ENCODE results near the gene LZTFL1. TPM values are rescaled to one million over a fixed set of nuclear protein-coding genes. Genes with fewer than 3 reads are reported as not detected.

The LZTFL1 gene
- total RNA-seq, 1 experiment from 2014 or later, result 9.1 TPM

- no peak overlapping the region for H3K27ac Mint-ChIP-seq
- TF ChIP-seq JAZF1 (CRISPR knock-in tag; IDR thresholded peaks at IDR 0.05) (no peak), GRHL2 (CRISPR knock-in tag; IDR thresholded peaks at IDR 0.05; ENCODE audit: insufficient replicate concordance, severe bottlenecking) (no peak), SMAD3 (CRISPR knock-in tag; IDR thresholded peaks at IDR 0.05; ENCODE audit: borderline replicate concordance) (no peak), NFE2L1 (CRISPR knock-in tag; IDR thresholded peaks at IDR 0.05) (no peak), ATF2 (CRISPR knock-in tag; IDR thresholded peaks at IDR 0.05; ENCODE audit: borderline replicate concordance, low read depth) (no peak), OVOL2 (CRISPR knock-in tag; IDR thresholded peaks at IDR 0.05; ENCODE audit: borderline replicate concordance) (no peak), HMGA2 (CRISPR knock-in tag; IDR thresholded peaks at IDR 0.05) (no peak), GTF2I (CRISPR knock-in tag; conservative IDR thresholded peaks at IDR 0.05) (no peak), SP1 (CRISPR knock-in tag; conservative IDR thresholded peaks at IDR 0.05) (no peak), MXD4 (CRISPR knock-in tag; IDR thresholded peaks at IDR 0.05; ENCODE audit: borderline replicate concordance) (no peak), ZNF232 (CRISPR knock-in tag; IDR thresholded peaks at IDR 0.05) (no peak), NR2C2 (CRISPR knock-in tag; IDR thresholded peaks at IDR 0.05) (no peak), E2F5 (CRISPR knock-in tag; IDR thresholded peaks at IDR 0.05) (no peak), ESRRA (CRISPR knock-in tag; IDR thresholded peaks at IDR 0.05; ENCODE audit: borderline replicate concordance) (no peak), SMAD4 (CRISPR knock-in tag; IDR thresholded peaks at IDR 0.05) (no peak), KAT7 (CRISPR knock-in tag; IDR thresholded peaks at IDR 0.05; ENCODE audit: borderline replicate concordance) (no peak), ARID4B (CRISPR knock-in tag; IDR thresholded peaks at IDR 0.05; ENCODE audit: borderline replicate concordance) (no peak), ZNF396 (CRISPR knock-in tag; IDR thresholded peaks at IDR 0.05; ENCODE audit: borderline replicate concordance) (no peak)
- TF ChIP-seq, protein P1, sequence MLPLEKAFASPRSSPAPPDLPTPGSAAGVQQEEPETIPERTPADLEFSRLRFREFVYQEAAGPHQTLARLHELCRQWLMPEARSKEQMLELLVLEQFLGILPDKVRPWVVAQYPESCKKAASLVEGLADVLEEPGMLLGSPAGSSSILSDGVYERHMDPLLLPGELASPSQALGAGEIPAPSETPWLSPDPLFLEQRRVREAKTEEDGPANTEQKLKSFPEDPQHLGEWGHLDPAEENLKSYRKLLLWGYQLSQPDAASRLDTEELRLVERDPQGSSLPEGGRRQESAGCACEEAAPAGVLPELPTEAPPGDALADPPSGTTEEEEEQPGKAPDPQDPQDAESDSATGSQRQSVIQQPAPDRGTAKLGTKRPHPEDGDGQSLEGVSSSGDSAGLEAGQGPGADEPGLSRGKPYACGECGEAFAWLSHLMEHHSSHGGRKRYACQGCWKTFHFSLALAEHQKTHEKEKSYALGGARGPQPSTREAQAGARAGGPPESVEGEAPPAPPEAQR (CRISPR knock-in tag; IDR thresholded peaks at IDR 0.05), result no peak
- TF ChIP-seq, protein P2, sequence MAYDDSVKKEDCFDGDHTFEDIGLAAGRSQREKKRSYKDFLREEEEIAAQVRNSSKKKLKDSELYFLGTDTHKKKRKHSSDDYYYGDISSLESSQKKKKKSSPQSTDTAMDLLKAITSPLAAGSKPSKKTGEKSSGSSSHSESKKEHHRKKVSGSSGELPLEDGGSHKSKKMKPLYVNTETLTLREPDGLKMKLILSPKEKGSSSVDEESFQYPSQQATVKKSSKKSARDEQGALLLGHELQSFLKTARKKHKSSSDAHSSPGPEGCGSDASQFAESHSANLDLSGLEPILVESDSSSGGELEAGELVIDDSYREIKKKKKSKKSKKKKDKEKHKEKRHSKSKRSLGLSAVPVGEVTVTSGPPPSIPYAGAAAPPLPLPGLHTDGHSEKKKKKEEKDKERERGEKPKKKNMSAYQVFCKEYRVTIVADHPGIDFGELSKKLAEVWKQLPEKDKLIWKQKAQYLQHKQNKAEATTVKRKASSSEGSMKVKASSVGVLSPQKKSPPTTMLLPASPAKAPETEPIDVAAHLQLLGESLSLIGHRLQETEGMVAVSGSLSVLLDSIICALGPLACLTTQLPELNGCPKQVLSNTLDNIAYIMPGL (CRISPR knock-in tag; IDR thresholded peaks at IDR 0.05), result no peak
- ChIA-PET CTCF (interaction anchor here (1.4 kb wide), 1 partner anchor 16 kb away, joined by 6 read pairs; no protein-coding TSS in a partner anchor), POLR2A (interaction anchor here (0.7 kb wide), 1 partner anchor 855 kb away, joined by 3 read pairs; no protein-coding TSS in a partner anchor)
- H3K36me3 Mint-ChIP-seq, result peaks cover 9% of the 10 kb centered on the region; the same call in 1 of the 2 replicates
- no peaks in the 10 kb centered on the region for H3K4me1 Mint-ChIP-seq
- H3K4me3 Mint-ChIP-seq, result no peak overlapping the region
- H3K27me3 Mint-ChIP-seq (ENCODE audit: low read depth), result no peaks in the 10 kb centered on the region
- no peak for DNase-seq (ENCODE audit: low spot score)
- H3K9me3 Mint-ChIP-seq, result peaks cover 14% of the 10 kb centered on the region
- ATAC-seq, result no peak
These were observed 25.4 kb downstream of the LZTFL1 start for GRCh38 chr3:45816544-45816943.

Data from WTC11 (cell line).